Measurements from ENCODE around the gene CCL18.

DNA sequence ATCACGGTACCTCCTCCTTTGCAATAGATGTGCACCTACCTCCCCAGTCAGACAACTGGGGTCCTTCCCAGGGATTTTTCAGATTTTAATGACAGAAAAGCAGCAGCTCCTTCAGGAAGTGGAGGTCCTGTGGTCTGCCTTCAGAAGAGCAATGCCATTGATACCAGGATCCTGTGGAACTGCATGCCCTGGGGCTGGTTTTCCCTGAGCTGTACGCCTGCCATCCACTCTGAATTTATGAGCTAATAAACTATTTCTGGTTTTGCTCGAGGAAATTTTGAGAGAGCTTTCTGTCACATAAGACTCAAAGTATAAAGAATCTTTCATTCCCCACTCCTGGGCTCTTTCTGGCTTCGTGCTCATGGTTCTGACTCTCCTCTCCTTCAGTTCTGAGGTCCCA lies 36.3 kb upstream of the CCL18 start:
- TF ChIP-seq, protein P1, sequence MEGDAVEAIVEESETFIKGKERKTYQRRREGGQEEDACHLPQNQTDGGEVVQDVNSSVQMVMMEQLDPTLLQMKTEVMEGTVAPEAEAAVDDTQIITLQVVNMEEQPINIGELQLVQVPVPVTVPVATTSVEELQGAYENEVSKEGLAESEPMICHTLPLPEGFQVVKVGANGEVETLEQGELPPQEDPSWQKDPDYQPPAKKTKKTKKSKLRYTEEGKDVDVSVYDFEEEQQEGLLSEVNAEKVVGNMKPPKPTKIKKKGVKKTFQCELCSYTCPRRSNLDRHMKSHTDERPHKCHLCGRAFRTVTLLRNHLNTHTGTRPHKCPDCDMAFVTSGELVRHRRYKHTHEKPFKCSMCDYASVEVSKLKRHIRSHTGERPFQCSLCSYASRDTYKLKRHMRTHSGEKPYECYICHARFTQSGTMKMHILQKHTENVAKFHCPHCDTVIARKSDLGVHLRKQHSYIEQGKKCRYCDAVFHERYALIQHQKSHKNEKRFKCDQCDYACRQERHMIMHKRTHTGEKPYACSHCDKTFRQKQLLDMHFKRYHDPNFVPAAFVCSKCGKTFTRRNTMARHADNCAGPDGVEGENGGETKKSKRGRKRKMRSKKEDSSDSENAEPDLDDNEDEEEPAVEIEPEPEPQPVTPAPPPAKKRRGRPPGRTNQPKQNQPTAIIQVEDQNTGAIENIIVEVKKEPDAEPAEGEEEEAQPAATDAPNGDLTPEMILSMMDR (conservative IDR thresholded peaks at IDR 0.05 in 1 of 2, IDR thresholded peaks at IDR 0.05 in 1 of 2; ENCODE audit: extremely low read depth in 1 of 2, insufficient read depth in 1 of 2, low read depth in 1 of 2, low read length in 2 of 2): no peak
- no peak for TF ChIP-seq EZH2 (IDR thresholded peaks at IDR 0.05; ENCODE audit: borderline replicate concordance, low read length)

Measured in mammary epithelial cell (primary cell).